IMR-90 (cell line): ENCODE measurements around the gene RBM10.

Experiments
- POLR2A ChIP-seq: IDR thresholded peaks from 2 replicates; pipeline ENCODE4 v1.6.1; 2012; ENCODE audit warnings: mild to moderate bottlenecking, low read depth, low read length
- TF ChIP-seq, protein P1 (sequence below): conservative IDR thresholded peaks from 2 replicates; pipeline ENCODE4 v1.5.1; 2012; ENCODE audit warnings: mild to moderate bottlenecking, low read depth, low read length, improper control_type of control experiment

DNA sequence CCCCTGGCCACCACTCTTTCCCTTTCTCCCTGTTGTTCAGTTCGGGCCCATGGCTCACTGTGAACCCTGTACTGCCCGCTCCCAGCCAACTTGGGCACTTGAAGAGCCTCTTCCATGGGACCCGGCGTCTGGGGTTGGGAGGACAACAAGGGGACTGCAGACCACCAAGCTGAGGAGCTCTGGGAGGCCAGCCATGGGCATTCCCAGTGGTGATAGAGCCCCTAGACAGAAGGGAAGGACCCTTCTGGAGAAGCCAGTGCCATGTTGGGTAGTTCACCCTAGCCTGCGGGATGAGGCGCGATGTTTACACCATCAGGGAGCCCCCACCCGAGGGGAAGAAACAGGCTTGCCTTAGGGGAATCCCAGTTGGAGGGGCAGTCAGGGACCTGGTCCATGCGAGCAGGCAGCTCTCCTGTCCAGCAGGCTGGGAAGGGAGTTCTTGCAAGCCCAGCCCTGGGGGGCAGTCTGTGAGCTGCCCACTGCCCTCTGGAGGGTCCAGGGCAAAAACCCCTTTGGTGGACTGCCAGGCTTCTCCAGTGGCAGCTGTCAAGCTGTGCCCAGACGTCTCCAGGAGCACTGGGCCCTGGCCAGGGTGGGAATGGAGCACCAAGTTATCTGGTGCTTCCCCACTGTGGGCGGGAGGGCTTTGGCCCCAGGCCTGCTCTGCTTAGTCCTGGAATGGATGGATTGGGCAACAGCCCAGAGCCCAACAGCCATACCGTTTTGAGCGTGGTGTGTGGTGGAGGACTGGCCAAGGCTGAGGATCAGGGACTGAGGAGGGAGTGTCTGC is 24.9 kb downstream of the RBM10 start:
- TF ChIP-seq POLR2A, result no peak
- TF ChIP-seq, protein P1, sequence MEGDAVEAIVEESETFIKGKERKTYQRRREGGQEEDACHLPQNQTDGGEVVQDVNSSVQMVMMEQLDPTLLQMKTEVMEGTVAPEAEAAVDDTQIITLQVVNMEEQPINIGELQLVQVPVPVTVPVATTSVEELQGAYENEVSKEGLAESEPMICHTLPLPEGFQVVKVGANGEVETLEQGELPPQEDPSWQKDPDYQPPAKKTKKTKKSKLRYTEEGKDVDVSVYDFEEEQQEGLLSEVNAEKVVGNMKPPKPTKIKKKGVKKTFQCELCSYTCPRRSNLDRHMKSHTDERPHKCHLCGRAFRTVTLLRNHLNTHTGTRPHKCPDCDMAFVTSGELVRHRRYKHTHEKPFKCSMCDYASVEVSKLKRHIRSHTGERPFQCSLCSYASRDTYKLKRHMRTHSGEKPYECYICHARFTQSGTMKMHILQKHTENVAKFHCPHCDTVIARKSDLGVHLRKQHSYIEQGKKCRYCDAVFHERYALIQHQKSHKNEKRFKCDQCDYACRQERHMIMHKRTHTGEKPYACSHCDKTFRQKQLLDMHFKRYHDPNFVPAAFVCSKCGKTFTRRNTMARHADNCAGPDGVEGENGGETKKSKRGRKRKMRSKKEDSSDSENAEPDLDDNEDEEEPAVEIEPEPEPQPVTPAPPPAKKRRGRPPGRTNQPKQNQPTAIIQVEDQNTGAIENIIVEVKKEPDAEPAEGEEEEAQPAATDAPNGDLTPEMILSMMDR, result no peak
